Body of pancreas (tissue), 4 donors: ENCODE measurements around the gene NR1H3. TPM values are rescaled to one million over a fixed set of nuclear protein-coding genes. Genes with fewer than 3 reads are reported as not detected.

Experiments used
- ATAC-seq: fragments of 150-250 bp; one replicate; pipeline ENCODE4 v1.9.1; 2016
- DNase-seq, 4 donors: peaks; one replicate each; pipeline ENCODE4 v3.0.0-alpha.2; 2019
- H3K27ac ChIP-seq, 4 donors: fragments of 200-600 bp; sonication (generic); 1 replicate in 3 of 4; 2 replicates in 1 of 4; pipeline versions ENCODE4 v1.5.1 to v1.6.1; 2016 to 2019; ENCODE audit warnings: mild to moderate bottlenecking in 1 of 4, mixed read lengths in 1 of 4, moderate library complexity in 1 of 4
- H3K27me3 ChIP-seq, 2 donors: fragments of 200-600 bp; sonication (generic); one replicate each; pipeline ENCODE4 v1.6.0; 2016; ENCODE audit warnings: mild to moderate bottlenecking in 1 of 2
- H3K36me3 ChIP-seq, 2 donors: fragments of 200-600 bp; sonication (generic); replicated peaks in 1 of 2; 2 replicates each; pipeline ENCODE4 v1.5.1; 2016; ENCODE audit warnings: low read depth in 2 of 2; ENCODE audit not compliant: insufficient read depth in 1 of 2
- H3K4me1 ChIP-seq: fragments of 200-600 bp; sonication (generic); one replicate; pipeline ENCODE4 v1.6.0; 2016
- H3K4me3 ChIP-seq, 2 donors: fragments of 200-600 bp; sonication (generic); 1 replicate in 1 of 2; 2 replicates in 1 of 2; pipeline ENCODE4 v1.5.1; 2016 to 2019
- H3K9me3 ChIP-seq, 3 donors: fragments of 200-600 bp; sonication (generic); 1 replicate in 2 of 3; 2 replicates in 1 of 3; pipeline ENCODE4 v1.5.1; 2016
- CTCF ChIP-seq, 7 experiments: fragments of 450-650 bp in 4 of 7; fragments of 200-600 bp in 3 of 7; sonication (generic) in 3 of 7; IDR thresholded peaks; one replicate each; pipeline ENCODE4 v1.5.1; 2016 to 2019; ENCODE audit warnings: antibody characterized with exemption in 7 of 7
- POLR2A ChIP-seq, 3 donors: fragments of 450-650 bp; IDR thresholded peaks; one replicate each; pipeline ENCODE4 v1.6.1; 2016; ENCODE audit warnings: antibody characterized with exemption in 3 of 3, mild to moderate bottlenecking in 2 of 3
- WGBS, 2 donors: methylation state at CpG; one replicate each; pipeline ENCODE4 v1.1.5; 2017; 5-methylcytosine and 5-hydroxymethylcytosine counted together
- intact Hi-C: fragments of 100-400 bp; cut with DNase I; formaldehyde crosslinking; loops from one replicate; pipeline ENCODE4 v1.15.1; 2023
- total RNA-seq, 2 donors: library from RNA; depleted of rRNA; stranded (reverse); fragments of >200 nt; gene quantifications; one replicate each; pipeline ENCODE4 v1.1.0, GENCODE V29; 2016

NR1H3 gene
- total RNA-seq, 2 donors from 2014 or later, result 17.9 to 33.9 TPM

GRCh38 chr11:47259232-47259977 lies 1.6 kb downstream of the NR1H3 start:
- DNase-seq, result peak in 1 of 4 donors; percentile 44
- Histone ChIP-seq H3K27ac (no peak overlapping the region), H3K9me3 (no peaks in the 10 kb centered on the region), H3K36me3 (no peaks in the 10 kb centered on the region), H3K4me3 (no peak overlapping the region), H3K27me3 (no peaks in the 10 kb centered on the region), H3K4me1 (peaks cover 39% of the 10 kb centered on the region)
- intact Hi-C loops, result no loop called here
- TF ChIP-seq POLR2A (IDR thresholded peaks at IDR 0.05), result no peak
- TF ChIP-seq CTCF (IDR thresholded peaks at IDR 0.05), result peak; percentile 23 to 53 (median 36)
- WGBS, 2 donors, result 44 to 51% methylated on average over 9 to 10 of the region's 10 CpGs
- ATAC-seq, result no peak

GRCh38 chr11:47260366-47260765 lies 2.6 kb downstream of the NR1H3 start:
- ATAC-seq (no peak), DNase-seq (no peak)
- no peak overlapping the region for H3K27ac ChIP-seq
- H3K36me3 ChIP-seq, result no peaks in the 10 kb centered on the region
- intact Hi-C loops, result loop anchor here (5.0 kb wide), 1 partner anchor 88 kb away; no protein-coding TSS in a partner anchor
- H3K4me1 ChIP-seq, result peaks cover 29% of the 10 kb centered on the region
- 91 to 94% methylated on average over 13 to 19 of the region's 19 CpGs for WGBS, 2 donors
- no peak for TF ChIP-seq POLR2A (IDR thresholded peaks at IDR 0.05)
- no peak for TF ChIP-seq CTCF (IDR thresholded peaks at IDR 0.05)
- H3K9me3 ChIP-seq, result no peaks in the 10 kb centered on the region
- H3K27me3 ChIP-seq, result no peaks in the 10 kb centered on the region
- H3K4me3 ChIP-seq, result no peak overlapping the region

GRCh38 chr11:47261291-47261800 lies 3.5 kb downstream of the NR1H3 start:
- DNase-seq (no peak), ATAC-seq (no peak)
- H3K27me3 ChIP-seq, result no peaks in the 10 kb centered on the region
- peaks cover 24% of the 10 kb centered on the region for H3K4me1 ChIP-seq
- intact Hi-C loops, result loop anchor here (5.0 kb wide), 1 partner anchor 89 kb away; no protein-coding TSS in a partner anchor
- H3K27ac ChIP-seq, result no peak overlapping the region
- H3K4me3 ChIP-seq, result no peak overlapping the region
- TF ChIP-seq POLR2A (IDR thresholded peaks at IDR 0.05), result no peak
- TF ChIP-seq CTCF (IDR thresholded peaks at IDR 0.05), result no peak
- no peaks in the 10 kb centered on the region for H3K36me3 ChIP-seq
- WGBS, 2 donors, result 79 to 94% methylated on average over 17 to 22 of the region's 22 CpGs
- no peaks in the 10 kb centered on the region for H3K9me3 ChIP-seq

- H3K9me3 ChIP-seq, result no peaks in the 10 kb centered on the region
- no peaks in the 10 kb centered on the region for H3K27me3 ChIP-seq
- H3K36me3 ChIP-seq, result no peaks in the 10 kb centered on the region
- DNase-seq (no peak), ATAC-seq (no peak)
- intact Hi-C loops, result loop anchor here (5.0 kb wide), 1 partner anchor 92 kb away; no protein-coding TSS in a partner anchor
- peaks cover 10% of the 10 kb centered on the region for H3K4me1 ChIP-seq
- 92 to 94% methylated on average over 6 of the region's 6 CpGs for WGBS, 2 donors
- no peak overlapping the region for H3K27ac ChIP-seq
- TF ChIP-seq POLR2A (IDR thresholded peaks at IDR 0.05) (no peak), CTCF (IDR thresholded peaks at IDR 0.05) (no peak)
- H3K4me3 ChIP-seq, result no peak overlapping the region
Observed at GRCh38 chr11:47264119-47264518, 6.3 kb downstream of the NR1H3 start.
